NCI-H1092 (cell line): ENCODE measurements around the gene RIPOR3.
A peak's percentile ranks its signal among the peaks of the same experiment; 100 is the strongest.
"Not testable (repeated sequence)": the region's sequence is repeated elsewhere in the genome, so short reads cannot be mapped to it uniquely, and the experiment has no call there.

Experiments
- DNase-seq: peaks from one replicate; lab custom pipeline; 2025; lab: John Stamatoyannopoulos, UW

Gene RIPOR3

DNA sequence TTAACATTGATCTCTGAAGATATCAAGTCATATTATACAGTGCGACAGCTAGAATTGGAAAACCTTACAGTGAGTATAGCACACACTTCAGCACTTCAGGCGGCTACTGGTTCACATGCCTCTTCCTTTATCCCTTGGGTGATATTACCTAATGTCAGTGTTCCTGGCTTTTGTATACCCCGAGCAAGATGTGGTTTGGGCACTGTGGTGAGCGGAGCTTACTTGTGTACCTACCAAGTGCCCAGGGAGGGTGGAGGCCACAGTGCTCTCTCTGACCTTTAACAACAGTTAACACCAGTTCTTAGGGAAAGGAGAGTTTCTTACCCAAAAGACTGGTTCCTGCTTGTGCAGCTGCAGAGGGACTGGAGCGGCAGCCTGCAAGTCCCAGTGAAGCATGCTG is 116.8 kb downstream of the RIPOR3 start:
- no peak for DNase-seq

DNA sequence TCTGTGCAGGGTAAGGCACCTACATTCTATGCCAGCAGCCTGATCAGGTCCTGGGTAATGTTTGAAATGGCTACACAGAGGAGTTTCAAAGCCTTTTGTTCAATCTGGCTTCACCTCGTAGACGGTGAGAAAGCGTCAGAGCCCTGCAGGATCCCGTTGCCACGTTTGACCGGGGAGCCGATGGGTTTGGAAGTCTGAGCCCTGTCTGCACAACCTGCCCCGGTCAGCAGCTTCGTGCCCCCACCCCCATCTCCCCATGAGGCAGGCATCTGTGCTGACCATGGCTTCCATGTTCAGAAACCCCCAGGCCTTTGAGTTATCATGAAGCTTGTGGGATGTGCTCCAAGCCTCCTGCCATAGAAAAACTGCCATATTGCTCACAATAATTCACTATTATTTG is 117.2 kb downstream of the RIPOR3 start:
- DNase-seq = no peak

DNA sequence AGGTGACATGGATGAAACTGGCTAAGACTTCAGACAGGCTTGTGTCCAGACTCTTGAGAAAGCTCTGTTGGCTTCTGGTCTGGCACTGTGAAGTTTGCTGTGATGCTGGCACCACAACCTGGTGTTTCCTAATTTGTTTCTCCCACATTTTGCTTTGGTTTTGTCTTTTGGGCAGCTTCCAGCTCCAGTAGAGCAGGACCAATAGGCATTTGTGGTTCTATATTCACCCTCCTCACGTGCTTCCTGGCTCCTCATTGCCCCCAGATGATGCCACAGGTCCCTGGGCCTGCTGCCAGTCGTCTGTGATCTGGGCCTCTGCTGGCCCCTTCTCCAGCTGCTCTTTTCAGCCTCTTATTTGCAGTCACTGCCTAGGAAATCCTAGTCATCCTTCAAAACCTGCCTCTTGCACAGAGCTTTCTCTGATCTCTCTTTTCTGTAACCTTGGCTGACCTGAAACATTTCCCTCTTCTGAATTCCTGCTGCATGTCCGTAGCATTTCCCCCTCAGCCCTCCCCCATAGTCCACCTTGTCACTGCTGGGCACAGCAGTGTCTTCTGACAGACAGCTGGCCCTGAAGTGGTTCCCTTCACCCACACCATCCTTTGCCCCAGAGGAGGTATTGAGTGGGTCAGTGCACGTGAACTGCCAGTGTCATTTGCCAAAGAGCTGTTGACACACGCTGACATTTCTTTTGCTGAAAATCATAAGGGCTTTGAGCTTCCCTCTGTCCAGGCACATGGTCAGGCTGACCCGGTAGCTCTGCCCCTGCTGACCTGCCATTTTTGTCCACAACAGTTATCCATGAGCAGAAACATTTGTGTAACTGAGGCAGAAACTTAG is 118.2 kb downstream of the RIPOR3 start:
- peak; percentile 86 for DNase-seq

DNA sequence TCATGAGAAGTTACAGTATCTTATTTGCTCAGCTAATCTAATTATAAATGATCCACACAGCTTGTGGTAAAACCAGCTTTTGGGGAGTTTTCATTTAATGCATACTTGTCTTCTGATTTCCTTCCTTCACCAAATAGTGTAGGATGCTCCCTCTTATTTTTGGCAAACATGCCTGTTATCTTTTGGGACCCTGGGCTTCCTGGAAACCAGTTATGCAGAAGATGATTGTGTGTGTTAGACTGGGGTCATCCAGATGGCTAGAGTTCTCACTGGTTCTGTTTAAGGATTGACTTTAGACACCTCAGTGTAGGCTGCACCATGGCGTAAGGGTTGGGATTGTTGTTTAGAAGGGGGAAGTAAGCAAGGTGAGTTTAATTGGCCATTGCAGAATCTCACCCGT is 119.9 kb downstream of the RIPOR3 start:
- no peak for DNase-seq

DNA sequence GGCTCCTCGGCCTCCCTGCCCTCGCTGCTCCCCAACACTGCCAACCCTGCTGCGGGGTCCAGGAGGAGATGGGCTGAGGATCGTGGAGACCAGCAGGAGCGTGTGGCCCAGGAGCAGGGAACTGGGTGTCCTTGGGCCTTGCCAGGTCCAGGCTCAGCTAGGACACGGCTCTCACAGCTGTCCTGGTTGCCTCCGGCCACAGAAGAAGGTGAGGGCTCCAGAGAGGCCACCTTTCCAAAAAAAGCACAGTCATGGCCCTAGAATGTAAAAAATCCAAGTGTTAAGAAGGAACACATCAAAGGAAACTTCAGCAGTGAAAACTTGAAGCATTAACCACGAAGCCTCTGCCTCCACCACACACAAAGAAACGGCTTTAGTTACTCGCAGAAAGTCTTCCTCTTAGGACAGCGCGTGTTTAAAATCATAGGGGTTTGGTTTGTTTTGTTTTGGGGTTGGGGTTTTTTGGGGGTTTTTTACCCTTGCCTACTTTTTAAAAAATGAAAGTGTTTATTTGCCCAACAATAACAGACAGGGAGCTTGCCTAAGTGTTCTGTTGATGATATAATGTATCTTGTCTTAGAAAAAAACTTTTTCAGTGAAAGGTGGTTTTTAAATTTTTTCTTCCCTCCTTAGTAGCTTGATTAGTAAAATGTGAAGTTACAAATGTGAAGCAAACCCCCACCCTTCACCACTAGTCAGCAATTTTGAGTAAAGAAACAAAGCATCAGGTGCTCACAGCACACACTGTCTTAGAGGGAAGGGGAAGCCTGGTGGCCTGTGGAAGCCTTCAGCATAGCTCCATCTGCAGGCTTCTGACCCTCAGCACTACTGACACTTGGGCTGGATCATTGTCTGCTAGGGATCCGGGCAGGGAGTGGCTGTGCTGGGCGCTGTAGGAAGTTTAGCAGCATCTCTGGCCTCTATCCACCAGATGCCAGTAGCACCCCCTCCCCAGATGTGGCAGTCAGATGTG is 121.2 kb downstream of the RIPOR3 start:
- DNase-seq = no peak

DNA sequence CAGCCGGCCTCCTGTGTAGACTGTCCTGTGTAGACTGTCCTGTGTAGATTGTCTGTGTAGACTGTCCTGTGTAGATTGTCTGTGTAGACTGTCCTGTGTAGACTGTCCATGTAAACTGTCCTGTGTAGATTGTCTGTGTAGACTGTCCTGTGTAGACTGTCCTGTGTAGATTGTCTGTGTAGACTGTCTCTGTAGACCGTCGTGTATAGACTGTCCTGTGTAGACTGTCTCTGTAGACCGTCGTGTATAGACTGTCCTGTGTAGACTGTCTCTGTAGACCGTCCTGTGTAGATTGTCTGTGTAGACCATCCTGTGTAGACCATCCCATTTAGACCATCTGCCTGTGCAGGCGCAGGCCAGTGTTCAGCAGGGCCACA is 121.9 kb downstream of the RIPOR3 start:
- DNase-seq = not testable (repeated sequence)

DNA sequence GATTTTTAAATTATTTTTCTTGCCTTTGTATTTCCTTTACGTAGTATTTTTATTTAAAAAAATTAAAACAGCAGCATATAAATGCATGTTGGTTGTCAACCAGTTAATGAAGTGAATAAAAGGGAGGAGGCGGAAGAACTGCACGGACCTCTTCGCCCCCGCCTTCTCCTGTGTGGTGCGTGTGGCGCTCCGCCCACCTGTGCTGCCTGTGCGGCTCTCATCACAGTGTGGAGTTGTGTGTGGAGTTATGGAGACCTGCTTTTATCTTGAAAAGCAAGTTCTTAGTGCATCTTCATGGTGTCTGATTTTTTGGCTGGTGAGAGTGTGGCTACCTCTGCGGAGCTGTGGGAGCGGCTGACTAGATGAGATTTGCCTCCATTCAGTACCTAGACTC is 122.8 kb downstream of the RIPOR3 start:
- no peak for DNase-seq

DNA sequence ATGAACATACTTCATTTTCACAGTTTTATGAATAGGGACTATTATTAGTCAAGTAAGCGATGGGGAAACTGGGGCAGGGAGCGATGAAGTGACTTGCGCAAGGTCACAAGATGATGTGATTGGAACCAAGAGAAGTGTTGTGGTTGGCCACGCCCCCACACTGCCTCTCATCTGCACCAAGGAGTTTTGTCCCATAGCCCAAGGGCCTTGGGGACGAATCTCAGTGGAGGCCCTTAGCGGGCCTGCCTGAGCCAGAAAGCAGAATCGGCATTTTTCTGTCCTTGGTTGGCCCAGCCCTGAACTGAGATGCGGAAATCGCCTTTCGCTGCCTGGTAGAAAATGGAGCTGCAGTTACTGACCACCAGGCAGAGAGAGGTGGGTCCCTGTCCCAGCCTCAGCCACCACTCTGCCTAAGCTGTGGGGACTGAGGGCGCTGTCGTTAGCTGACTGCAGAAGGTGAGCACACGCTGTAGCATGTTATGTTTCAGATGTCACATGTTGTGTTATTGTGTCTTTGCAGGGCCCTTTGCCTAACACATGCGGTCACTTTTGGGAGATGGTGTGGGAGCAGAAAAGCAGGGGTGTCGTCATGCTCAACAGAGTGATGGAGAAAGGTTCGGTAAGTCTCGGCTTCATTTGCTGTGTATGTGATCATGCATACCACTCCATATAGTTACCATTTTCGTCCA is 123.3 kb downstream of the RIPOR3 start:
- DNase-seq = no peak

DNA sequence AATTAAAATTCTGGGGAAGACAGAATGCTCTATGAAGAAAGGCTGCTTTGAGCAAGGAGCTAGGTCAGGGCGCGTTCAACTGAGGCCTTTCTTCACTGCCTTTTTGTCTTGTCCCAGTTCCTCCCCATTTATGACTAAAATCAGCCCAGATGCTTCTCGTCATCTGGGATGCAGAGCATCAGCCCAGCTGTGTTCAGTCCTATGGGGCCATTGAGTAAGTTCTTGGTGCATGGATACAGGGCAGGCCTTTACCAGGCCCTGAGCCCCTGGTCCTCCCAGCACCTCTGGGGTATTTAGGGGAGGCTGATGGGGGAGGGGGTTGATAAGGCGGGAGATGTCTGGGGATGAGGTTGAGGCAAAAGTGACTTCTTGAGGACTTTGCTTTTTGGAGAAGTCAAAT is 125.5 kb downstream of the RIPOR3 start:
- no peak for DNase-seq

DNA sequence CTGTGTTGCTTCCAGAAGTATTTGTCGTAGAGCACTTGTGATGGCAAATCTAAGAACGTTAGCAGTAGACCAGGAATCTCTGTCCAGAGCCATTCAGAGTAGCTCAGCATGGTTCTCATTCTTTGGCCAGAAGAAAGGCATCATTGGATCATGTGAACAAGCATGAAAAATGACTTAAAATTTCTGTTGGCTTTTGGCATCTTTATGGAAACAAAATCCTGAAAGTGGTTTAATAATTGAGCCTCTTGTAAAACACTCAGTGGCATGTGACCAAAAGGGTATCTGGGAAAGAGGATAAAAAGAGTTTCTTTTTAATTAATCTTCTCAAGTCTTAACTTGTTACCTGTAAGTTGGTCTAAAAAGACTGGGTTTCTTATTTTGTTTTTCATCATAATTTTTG is 126.0 kb downstream of the RIPOR3 start:
- DNase-seq = no peak

DNA sequence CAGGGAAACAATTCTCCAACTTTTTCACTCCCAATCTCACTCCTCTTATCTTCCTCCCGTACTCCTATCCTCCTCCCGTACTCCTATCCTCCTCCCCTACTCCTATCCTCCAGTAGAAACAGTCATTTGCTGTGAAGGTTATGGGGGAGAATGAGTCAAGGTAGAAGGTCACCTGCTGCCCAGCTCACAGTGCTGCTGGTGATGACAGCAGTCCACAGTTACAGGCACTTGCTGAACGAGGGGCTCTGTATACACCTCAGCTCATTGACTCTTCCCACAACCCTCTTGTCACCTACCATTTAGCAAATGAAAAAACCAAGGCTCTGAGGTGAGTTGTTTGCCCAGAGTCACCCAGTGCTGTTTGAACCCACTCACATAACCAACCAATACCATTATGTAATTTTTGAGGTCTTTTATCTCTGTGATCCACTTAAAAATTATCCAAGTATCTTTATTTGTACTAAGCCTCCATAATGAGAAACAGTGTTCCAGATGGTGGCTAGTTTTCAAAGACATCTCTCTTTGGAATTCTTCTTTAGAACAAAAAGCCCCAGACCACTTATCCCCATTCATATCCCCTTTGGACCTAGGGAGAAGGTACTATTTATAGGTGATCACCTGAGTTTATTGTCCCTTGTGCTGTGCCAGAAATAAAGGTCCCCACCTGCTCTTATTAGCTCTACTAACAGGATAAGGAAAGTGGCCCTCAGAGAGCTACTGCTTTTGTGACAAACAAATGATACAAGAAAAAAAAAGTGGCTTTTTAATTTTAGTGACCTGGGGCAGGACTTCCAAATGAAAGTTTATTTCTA is 128.0 kb downstream of the RIPOR3 start:
- no peak for DNase-seq

DNA sequence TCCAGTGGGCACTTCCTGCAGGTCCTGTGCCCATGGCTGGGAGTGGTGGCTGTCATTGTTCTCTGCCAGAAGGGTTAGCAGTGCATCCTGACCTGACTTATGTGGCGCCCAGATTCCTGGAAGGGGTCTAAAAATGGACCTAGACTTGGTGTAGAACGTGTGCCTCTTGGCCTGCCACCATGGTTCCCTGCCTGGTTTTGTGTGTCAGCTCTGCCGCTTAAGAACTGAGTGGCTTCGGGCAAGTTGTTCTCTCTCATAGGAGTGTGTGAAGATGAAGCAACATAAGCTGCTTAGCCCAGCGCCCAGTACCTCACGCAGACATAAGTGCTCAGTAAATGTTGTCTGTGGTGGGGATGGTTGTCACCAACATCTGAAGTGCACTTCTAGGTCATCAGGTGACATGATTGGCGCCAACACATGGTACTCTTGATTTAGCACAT is 129.1 kb downstream of the RIPOR3 start:
- peak; percentile 23 for DNase-seq

DNA sequence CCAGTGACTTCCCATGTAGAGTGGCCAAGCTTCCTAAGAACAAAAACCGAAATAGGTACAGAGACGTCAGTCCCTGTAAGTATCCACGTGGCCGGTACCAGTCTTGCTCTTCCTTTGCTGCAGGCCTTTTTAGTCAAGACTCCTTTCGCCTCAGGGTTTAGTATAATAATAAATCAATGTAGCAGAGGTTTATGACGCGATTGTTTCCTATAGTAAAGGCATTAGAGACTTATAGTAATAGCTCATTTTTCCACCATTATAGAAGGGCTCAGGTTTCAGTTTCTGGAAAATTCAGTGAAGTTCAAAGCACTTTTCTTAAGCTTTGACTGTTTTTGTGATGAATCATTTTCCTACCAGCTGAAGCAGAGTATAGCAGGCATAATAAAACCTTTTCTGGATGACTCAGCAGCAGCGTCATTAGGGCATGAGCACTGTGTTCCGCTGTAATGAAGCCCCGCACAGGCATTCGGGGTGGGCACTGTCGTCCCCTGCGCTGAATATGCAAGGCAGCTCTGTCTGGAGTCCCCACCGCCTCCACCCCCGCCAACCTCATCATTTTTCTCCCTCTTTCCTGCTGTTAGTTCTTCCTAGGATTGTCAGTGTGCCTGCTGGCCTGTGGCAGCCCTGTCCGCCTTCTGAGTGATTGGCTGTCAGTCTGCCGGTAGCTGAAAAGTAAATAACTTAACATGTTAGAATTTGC is 129.8 kb downstream of the RIPOR3 start:
- no peak for DNase-seq

DNA sequence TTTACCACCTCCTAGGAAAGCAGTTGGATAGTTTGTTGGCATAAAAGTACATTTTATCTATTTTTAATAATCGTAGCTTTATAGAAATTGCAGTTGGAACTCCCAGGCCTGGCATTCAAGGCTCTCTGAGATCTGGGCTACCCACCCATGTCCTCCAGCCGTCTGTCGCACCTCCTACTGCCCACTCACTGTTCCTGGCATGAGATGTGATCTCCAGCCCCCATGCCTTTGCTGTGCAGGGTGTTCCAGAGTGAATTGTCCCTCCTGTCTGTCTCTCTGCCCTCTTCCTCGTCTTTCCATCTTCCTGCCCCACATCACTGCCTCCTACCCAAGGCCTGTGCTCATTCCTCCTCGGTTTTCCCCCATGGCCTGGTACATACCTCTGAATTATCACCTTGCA is 130.5 kb downstream of the RIPOR3 start:
- no peak for DNase-seq

DNA sequence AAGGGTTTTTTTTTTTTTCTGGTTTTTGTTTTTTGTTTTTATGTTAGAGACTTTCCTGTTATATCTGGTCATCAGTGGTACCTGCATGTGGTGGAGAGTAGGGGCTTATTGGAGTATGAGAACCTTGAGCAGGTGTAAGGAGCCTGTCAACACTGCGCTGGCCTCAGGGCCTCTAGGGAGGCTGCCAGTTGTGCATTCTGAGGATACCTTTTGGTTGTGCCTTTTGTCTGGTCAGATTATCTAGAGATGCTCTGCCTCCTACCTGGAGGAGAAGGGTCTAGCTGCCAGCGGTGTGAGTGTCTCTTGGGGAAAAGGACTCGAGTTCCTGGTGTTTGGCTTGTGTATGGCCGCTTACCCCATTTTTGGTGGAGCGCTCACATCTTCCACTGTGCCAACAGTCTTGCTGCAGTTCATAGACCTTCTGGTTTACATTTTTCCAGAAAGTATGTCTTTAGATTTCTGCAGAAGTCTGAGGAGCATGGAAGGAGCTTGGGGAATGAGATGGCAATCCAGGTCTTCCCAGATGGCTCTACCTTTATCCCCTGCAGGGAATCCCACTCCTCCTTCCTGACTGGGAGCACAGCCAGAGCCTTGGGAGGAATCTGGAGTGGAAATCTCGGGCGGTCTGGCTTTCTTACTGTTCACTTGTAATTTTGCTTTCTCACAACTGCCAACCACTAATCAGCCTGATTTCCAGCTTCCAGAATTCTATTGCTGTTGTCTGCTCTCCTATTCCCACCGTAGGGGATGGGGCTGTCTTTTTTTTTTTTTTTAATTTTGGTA is 131.3 kb downstream of the RIPOR3 start:
- no peak for DNase-seq

DNA sequence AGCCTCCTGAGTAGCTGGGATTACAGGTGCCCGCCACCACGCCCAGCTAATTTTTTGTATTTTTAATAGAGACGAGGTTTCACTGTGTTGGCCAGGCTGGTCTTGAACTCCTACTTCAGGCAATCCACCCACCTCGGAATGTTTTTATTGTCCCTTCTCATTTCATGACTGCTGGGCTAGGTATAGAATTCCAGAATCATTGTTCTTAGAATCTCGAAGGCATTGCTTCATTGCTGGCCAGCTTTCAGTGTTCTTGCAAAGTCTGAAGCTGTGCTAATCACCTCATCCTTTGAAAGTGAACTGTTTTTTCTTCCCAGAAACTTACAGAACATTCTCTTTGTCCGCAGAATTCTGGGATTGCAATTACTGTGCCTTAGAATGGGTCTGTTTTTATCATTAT is 132.2 kb downstream of the RIPOR3 start:
- no peak for DNase-seq

DNA sequence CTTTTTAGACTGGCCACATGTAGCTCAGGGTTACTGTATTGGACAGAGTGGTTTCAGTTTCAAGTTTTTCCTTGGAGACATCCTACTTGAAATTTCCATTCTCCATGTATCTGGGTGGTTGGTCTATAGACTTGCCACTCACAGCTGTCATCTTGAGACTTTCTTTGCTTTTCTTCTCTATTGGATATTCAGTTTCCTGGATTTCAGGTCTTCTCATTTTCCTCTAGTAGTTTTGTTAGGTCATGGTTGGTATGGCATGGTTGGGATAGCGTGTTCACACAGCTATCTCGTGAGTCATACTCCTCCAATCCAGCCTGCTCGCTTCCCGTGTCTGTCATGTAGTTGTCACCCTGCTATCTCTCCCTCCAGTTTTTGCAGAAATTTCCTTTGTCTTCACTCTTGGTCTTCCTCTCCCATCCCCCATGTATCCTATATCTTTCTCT is 132.8 kb downstream of the RIPOR3 start:
- no peak for DNase-seq

DNA sequence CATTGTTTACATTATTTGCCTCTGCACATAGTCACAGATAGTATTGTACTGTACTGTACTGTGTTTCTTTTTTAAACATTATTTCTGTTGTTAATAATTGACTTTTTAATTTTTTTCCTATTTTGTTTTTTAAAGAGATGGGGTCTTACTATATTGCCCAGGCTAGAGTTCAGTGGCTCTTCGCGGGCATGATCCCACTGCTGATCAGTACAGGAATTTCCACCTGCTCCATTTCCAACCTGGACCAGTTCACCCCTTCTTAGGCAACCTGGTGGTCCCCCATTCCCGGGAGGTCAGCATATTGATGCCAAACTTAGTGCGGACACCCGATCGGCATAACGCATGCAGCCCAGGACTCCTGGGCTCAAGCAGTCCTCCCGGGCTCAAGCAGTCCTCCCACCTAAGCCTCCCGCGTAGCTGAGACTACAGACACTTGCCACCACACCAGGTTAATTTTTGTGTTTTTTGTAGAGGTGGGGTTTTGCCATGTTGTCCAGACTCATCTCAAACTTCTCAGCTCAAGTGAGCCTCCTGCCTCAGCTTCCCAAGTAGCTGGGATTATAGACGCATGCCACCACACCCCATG is 133.7 kb downstream of the RIPOR3 start:
- DNase-seq = no peak

DNA sequence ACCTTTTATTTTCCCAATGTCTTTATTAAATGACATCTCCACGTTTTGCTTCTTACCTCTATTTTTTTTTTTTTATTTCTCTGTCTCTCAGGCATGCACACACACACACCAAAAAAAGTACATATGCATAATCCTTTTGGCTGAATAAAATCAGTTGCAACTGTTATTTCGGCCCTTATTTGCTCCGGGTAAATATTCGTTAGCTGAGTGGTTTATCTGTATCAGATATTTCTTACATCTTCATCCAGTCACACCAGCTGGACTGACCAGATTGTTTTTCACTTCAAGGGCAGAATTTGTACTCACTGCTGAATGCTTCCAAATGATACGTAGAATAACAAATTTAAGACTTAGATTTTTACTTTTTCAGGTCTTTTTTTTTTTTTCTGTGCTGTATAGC is 135.7 kb downstream of the RIPOR3 start:
- no peak for DNase-seq
